T-helper 2 cell (primary cell): ENCODE results near the gene HS1BP3.

Experiments used
- DNase-seq, 5 experiments: peaks; one replicate each; pipeline versions ENCODE4 v3.0.0 to v3.0.0-alpha.2; 2012 to 2022

Gene HS1BP3

GRCh38 chr2:20663196-20664070 is 12.5 kb upstream of the HS1BP3 start:
- no peak for DNase-seq

GRCh38 chr2:20662308-20662937 is 11.5 kb upstream of the HS1BP3 start:
- no peak for DNase-seq

- peak in 4 of 5 experiments; percentile 45 to 60 (median 48) for DNase-seq
These were observed 10.8 kb upstream of the HS1BP3 start for GRCh38 chr2:20661421-20662307.

- DNase-seq = no peak
These were observed 9.9 kb upstream of the HS1BP3 start for GRCh38 chr2:20660506-20661420.

GRCh38 chr2:20657522-20658235 is 6.8 kb upstream of the HS1BP3 start:
- no peak for DNase-seq

- DNase-seq = no peak
These were observed 5.7 kb upstream of the HS1BP3 start for GRCh38 chr2:20656561-20656960.

- DNase-seq = no peak
These were observed 3.6 kb upstream of the HS1BP3 start for GRCh38 chr2:20654535-20654813.

- DNase-seq = no peak
These were observed 3.0 kb upstream of the HS1BP3 start for GRCh38 chr2:20653695-20654534.

GRCh38 chr2:20652673-20653575 is 2.0 kb upstream of the HS1BP3 start:
- no peak for DNase-seq

GRCh38 chr2:20652141-20652540 is 1.2 kb upstream of the HS1BP3 start:
- DNase-seq = no peak

GRCh38 chr2:20651731-20652099 is 817 bp upstream of the HS1BP3 start:
- DNase-seq = no peak

- peak in 3 of 5 experiments; percentile 19 to 54 (median 31) for DNase-seq
These were observed 463 bp downstream of the HS1BP3 start for GRCh38 chr2:20650393-20650876.

- DNase-seq = no peak
These were observed 922 bp downstream of the HS1BP3 start for GRCh38 chr2:20649976-20650375.

- no peak for DNase-seq
These were observed 1.3 kb downstream of the HS1BP3 start for GRCh38 chr2:20649576-20649975.

GRCh38 chr2:20648831-20649230 is 2.1 kb downstream of the HS1BP3 start:
- no peak for DNase-seq

- DNase-seq = no peak
These were observed 2.7 kb downstream of the HS1BP3 start for GRCh38 chr2:20648206-20648605.

- DNase-seq = no peak
These were observed 3.2 kb downstream of the HS1BP3 start for GRCh38 chr2:20647738-20648137.

GRCh38 chr2:20647211-20647610 is 3.7 kb downstream of the HS1BP3 start:
- DNase-seq = no peak

GRCh38 chr2:20646446-20646845 is 4.5 kb downstream of the HS1BP3 start:
- no peak for DNase-seq
